HepG2 (cell line): Measurements from ENCODE around the gene ZNF845. TPM values are rescaled to one million over a fixed set of nuclear protein-coding genes. Genes with fewer than 3 reads are reported as not detected.

ENCODE experiments used
- DNMT3B ChIP-seq: conservative IDR thresholded peaks from 2 replicates; pipeline ENCODE4 v1.6.1; 2016; ENCODE audit warnings: missing biosample characterization, control low read depth
- DZIP1 ChIP-seq: sonication (generic); formaldehyde crosslinking; IDR thresholded peaks from 2 replicates; pipeline ENCODE4 v1.5.0; 2020; ENCODE audit warnings: mild to moderate bottlenecking, missing genetic modification reagents
- GPBP1L1 ChIP-seq: sonication (generic); formaldehyde crosslinking; IDR thresholded peaks from 2 replicates; pipeline ENCODE4 v1.5.0; 2020; ENCODE audit warnings: mild to moderate bottlenecking, missing genetic modification reagents
- HMG20B ChIP-seq: conservative IDR thresholded peaks from 2 replicates; pipeline ENCODE4 v1.6.1; 2016; ENCODE audit warnings: missing genetic modification reagents, missing compliant biosample characterization
- HMGXB4 ChIP-seq, 2 experiments: sonication (generic) in 1 of 2; formaldehyde crosslinking in 1 of 2; IDR thresholded peaks; 2 replicates each; pipeline versions ENCODE4 v1.4.0 to v1.6.1; 2018 to 2020; ENCODE audit warnings: missing genetic modification reagents in 2 of 2, borderline replicate concordance in 1 of 2, low read depth in 1 of 2, mild to moderate bottlenecking in 1 of 2, missing biosample characterization in 1 of 2
- IRF2 ChIP-seq: IDR thresholded peaks from 2 replicates; pipeline ENCODE4 v1.6.1; 2018; ENCODE audit warnings: missing genetic modification reagents, missing compliant biosample characterization
- KAT7 ChIP-seq: IDR thresholded peaks from 2 replicates; pipeline ENCODE4 v1.6.1; 2018; ENCODE audit warnings: borderline replicate concordance, missing compliant biosample characterization
- KDM1A ChIP-seq: IDR thresholded peaks from 2 replicates; pipeline ENCODE4 v1.6.1; 2016; ENCODE audit warnings: missing compliant biosample characterization
- LRRFIP1 ChIP-seq: sonication (generic); formaldehyde crosslinking; conservative IDR thresholded peaks from 2 replicates; pipeline ENCODE4 v1.4.0; 2020; ENCODE audit warnings: missing genetic modification reagents
- MAFF ChIP-seq: IDR thresholded peaks from 2 replicates; pipeline ENCODE4 v1.6.1; 2011; ENCODE audit warnings: low read depth, low read length, improper control_type of control experiment
- PAX8 ChIP-seq: sonication (generic); formaldehyde crosslinking; IDR thresholded peaks from 2 replicates; pipeline ENCODE4 v1.8.0; 2022; ENCODE audit warnings: mild to moderate bottlenecking, missing genetic modification reagents, borderline replicate concordance
- YY1 ChIP-seq: IDR thresholded peaks from 2 replicates; pipeline ENCODE4 v1.6.1; 2011; ENCODE audit warnings: low read length, low read depth, moderate library complexity, mild to moderate bottlenecking; ENCODE audit not compliant: insufficient read depth, insufficient replicate concordance
- ZBTB1 ChIP-seq: sonication (generic); formaldehyde crosslinking; IDR thresholded peaks from 2 replicates; pipeline ENCODE4 v1.4.0; 2020; ENCODE audit warnings: missing genetic modification reagents, borderline replicate concordance
- ZBTB21 ChIP-seq: sonication (generic); formaldehyde crosslinking; IDR thresholded peaks from 2 replicates; pipeline ENCODE4 v1.4.0; 2020; ENCODE audit warnings: missing genetic modification reagents
- ZBTB37 ChIP-seq: sonication (generic); formaldehyde crosslinking; IDR thresholded peaks from 2 replicates; pipeline ENCODE4 v1.4.0; 2020; ENCODE audit warnings: mild to moderate bottlenecking, missing genetic modification reagents
- ZNF607 ChIP-seq: sonication (generic); formaldehyde crosslinking; IDR thresholded peaks from 2 replicates; pipeline ENCODE4 v1.5.1; 2020; ENCODE audit warnings: missing genetic modification reagents, mild to moderate bottlenecking, borderline replicate concordance
- ZNF639 ChIP-seq: conservative IDR thresholded peaks from 2 replicates; pipeline ENCODE4 v1.6.1; 2018; ENCODE audit warnings: missing genetic modification reagents
- polyA plus RNA-seq, 8 experiments: library from polyadenylated mRNA; depleted of rRNA in 3 of 8; stranded (reverse) in 7 of 8; unstranded in 1 of 8; fragments of >200 nt; fragmentation: Illumina TruSeq in 4 of 8; extraction: Trizol in 4 of 8; gene quantifications; 2 replicates each; pipeline versions ENCODE4 v1.2.1 to v1.2.3, GENCODE V29; 2011 to 2016; ENCODE audit warnings: low read depth in 4 of 8, missing spikeins in 1 of 8, mixed read lengths in 1 of 8; ENCODE audit not compliant: insufficient read depth in 1 of 8
- total RNA-seq, 5 experiments: library from RNA; depleted of rRNA; stranded (reverse); fragments of >200 nt; fragmentation: Illumina TruSeq; extraction: Trizol; gene quantifications; 2 replicates each; pipeline ENCODE4 v1.2.3, GENCODE V29; 2016; ENCODE audit warnings: low read depth in 1 of 5

Gene ZNF845
- total and polyA plus RNA-seq, 2 of the 13 experiments (the other 11 are each of a cell fraction or from before 2014, with no cell fraction given): 1.7 to 9.6 TPM

GRCh38 chr19:53365134-53365898 is 31.8 kb downstream of the ZNF845 start, which contains the start of gene ZNF525 (continued):
- TF ChIP-seq GPBP1L1 (CRISPR knock-in tag): no peak
- TF ChIP-seq PAX8 (CRISPR knock-in tag): no peak
- no peak for TF ChIP-seq DNMT3B (CRISPR knock-in tag)
- 0 out of 4 replicates have a peak, but pooled peaks of 1 of the 2 experiments have one; percentile 18 for TF ChIP-seq HMGXB4 (CRISPR knock-in tag; IDR thresholded peaks at IDR 0.05; ENCODE audit: borderline replicate concordance in 1 of 2, low read depth in 1 of 2)
- TF ChIP-seq ZBTB37 (CRISPR knock-in tag): no peak
- no peak for TF ChIP-seq IRF2
- no peak for TF ChIP-seq KDM1A (CRISPR knock-in tag)
- TF ChIP-seq KAT7 (CRISPR knock-in tag): no peak
- no peak; the same call in 1 of the 2 replicates for TF ChIP-seq ZNF607 (CRISPR knock-in tag)
- no peak for TF ChIP-seq ZBTB1 (CRISPR knock-in tag)
- no peak for TF ChIP-seq LRRFIP1 (CRISPR knock-in tag)
- TF ChIP-seq ZBTB21: no peak
- no peak for TF ChIP-seq ZNF639 (CRISPR knock-in tag)
- no peak for TF ChIP-seq MAFF
- no peak for TF ChIP-seq YY1
- no peak for TF ChIP-seq HMG20B (CRISPR knock-in tag)
- no peak for TF ChIP-seq DZIP1 (CRISPR knock-in tag)
